ENCODE results near the gene LTBP3. TPM values are rescaled to one million over a fixed set of nuclear protein-coding genes. Genes with fewer than 3 reads are reported as not detected.
A peak's percentile ranks its signal among the peaks of the same experiment; 100 is the strongest.

LTBP3 gene
- total and polyA plus RNA-seq, 9 of the 15 experiments (the other 6 are each of a cell fraction or from before 2014, with no cell fraction given), result 0.06 to 20.5 (median 4.8) TPM

DNA sequence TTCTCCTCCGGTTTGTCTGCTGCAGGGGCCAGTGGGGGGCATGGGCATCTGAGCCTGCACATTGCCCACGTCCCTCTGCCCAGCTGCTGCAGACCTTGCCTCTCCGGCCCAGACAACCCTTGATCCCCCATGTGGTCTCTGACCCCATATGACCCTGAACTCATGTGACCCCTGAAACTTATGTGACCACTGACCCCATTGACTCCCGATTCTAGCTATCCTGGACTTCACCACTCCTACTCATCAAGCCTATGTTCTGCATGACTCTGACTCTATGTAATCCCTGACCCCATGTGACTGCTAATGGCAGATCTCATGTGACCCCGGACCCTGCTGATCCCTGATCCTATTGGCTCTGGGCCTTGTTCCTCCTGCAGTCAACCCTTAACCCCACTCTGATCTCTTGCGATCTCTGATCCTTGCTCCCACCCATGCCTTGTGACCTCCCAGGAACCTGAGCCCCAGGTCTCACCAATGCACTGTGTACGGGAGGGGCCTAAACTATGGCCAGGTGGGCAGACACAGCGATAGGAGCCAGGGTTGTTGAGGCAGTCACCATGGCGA, 5.7 kb downstream of the LTBP3 start (continued):
- TF ChIP-seq ZBTB7A (IDR thresholded peaks at IDR 0.05; ENCODE audit: borderline replicate concordance, control insufficient read depth, low read depth, low read length), result 0 out of 2 replicates have a peak, but pooled peaks have one; percentile 4
- no peak for TF ChIP-seq SMARCB1 (IDR thresholded peaks at IDR 0.05; ENCODE audit: insufficient read length, low read depth)
- 0 out of 2 replicates have a peak, but pooled peaks have one; percentile 4 for TF ChIP-seq CEBPG (CRISPR knock-in tag; IDR thresholded peaks at IDR 0.05)
- no peak for TF ChIP-seq CEBPG (tag; conservative IDR thresholded peaks at IDR 0.05 in 1 of 2, IDR thresholded peaks at IDR 0.05 in 1 of 2)
- TF ChIP-seq, protein P1, sequence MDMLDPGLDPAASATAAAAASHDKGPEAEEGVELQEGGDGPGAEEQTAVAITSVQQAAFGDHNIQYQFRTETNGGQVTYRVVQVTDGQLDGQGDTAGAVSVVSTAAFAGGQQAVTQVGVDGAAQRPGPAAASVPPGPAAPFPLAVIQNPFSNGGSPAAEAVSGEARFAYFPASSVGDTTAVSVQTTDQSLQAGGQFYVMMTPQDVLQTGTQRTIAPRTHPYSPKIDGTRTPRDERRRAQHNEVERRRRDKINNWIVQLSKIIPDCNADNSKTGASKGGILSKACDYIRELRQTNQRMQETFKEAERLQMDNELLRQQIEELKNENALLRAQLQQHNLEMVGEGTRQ (CRISPR knock-in tag; IDR thresholded peaks at IDR 0.05), result peak; percentile 15; the same call in 1 of the 2 replicates
- no peak for TF ChIP-seq DNMT1 (IDR thresholded peaks at IDR 0.05)
- TF ChIP-seq, protein P2, sequence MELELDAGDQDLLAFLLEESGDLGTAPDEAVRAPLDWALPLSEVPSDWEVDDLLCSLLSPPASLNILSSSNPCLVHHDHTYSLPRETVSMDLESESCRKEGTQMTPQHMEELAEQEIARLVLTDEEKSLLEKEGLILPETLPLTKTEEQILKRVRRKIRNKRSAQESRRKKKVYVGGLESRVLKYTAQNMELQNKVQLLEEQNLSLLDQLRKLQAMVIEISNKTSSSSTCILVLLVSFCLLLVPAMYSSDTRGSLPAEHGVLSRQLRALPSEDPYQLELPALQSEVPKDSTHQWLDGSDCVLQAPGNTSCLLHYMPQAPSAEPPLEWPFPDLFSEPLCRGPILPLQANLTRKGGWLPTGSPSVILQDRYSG (tag; conservative IDR thresholded peaks at IDR 0.05; ENCODE audit: low read depth), result no peak
- no peak for TF ChIP-seq CREBBP (IDR thresholded peaks at IDR 0.05; ENCODE audit: low read depth, low read length)
- no peak for TF ChIP-seq MAFK (IDR thresholded peaks at IDR 0.05; ENCODE audit: low read length)
- TF ChIP-seq KDM4B (IDR thresholded peaks at IDR 0.05; ENCODE audit: borderline replicate concordance in 2 of 2, low read depth in 1 of 2), result no peak
- peak in 1 of 3 experiments; percentile 12 for TF ChIP-seq YY1 (IDR thresholded peaks at IDR 0.05; ENCODE audit: borderline replicate concordance in 1 of 3, control insufficient read depth in 1 of 3, extremely low read depth in 1 of 3, insufficient read depth in 3 of 3, insufficient read length in 1 of 3, insufficient replicate concordance in 2 of 3, low read depth in 1 of 3, low read length in 2 of 3)
- TF ChIP-seq GTF2A2 (tag; IDR thresholded peaks at IDR 0.05), result no peak
- no peak for TF ChIP-seq FIP1L1 (IDR thresholded peaks at IDR 0.05; ENCODE audit: low read depth, low read length, poor library complexity, severe bottlenecking)
- TF ChIP-seq, protein P3, sequence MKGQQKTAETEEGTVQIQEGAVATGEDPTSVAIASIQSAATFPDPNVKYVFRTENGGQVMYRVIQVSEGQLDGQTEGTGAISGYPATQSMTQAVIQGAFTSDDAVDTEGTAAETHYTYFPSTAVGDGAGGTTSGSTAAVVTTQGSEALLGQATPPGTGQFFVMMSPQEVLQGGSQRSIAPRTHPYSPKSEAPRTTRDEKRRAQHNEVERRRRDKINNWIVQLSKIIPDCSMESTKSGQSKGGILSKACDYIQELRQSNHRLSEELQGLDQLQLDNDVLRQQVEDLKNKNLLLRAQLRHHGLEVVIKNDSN (CRISPR knock-in tag; IDR thresholded peaks at IDR 0.05), result peak; percentile 79
- TF ChIP-seq HNRNPL (IDR thresholded peaks at IDR 0.05; ENCODE audit: low read depth, low read length), result peak; percentile 11; the same call in 1 of the 2 replicates
- TF ChIP-seq, protein P4, sequence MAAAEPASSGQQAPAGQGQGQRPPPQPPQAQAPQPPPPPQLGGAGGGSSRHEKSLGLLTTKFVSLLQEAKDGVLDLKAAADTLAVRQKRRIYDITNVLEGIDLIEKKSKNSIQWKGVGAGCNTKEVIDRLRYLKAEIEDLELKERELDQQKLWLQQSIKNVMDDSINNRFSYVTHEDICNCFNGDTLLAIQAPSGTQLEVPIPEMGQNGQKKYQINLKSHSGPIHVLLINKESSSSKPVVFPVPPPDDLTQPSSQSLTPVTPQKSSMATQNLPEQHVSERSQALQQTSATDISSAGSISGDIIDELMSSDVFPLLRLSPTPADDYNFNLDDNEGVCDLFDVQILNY (CRISPR knock-in tag; IDR thresholded peaks at IDR 0.05), result 0 out of 2 replicates have a peak, but pooled peaks have one; percentile 33
- TF ChIP-seq, protein P5, sequence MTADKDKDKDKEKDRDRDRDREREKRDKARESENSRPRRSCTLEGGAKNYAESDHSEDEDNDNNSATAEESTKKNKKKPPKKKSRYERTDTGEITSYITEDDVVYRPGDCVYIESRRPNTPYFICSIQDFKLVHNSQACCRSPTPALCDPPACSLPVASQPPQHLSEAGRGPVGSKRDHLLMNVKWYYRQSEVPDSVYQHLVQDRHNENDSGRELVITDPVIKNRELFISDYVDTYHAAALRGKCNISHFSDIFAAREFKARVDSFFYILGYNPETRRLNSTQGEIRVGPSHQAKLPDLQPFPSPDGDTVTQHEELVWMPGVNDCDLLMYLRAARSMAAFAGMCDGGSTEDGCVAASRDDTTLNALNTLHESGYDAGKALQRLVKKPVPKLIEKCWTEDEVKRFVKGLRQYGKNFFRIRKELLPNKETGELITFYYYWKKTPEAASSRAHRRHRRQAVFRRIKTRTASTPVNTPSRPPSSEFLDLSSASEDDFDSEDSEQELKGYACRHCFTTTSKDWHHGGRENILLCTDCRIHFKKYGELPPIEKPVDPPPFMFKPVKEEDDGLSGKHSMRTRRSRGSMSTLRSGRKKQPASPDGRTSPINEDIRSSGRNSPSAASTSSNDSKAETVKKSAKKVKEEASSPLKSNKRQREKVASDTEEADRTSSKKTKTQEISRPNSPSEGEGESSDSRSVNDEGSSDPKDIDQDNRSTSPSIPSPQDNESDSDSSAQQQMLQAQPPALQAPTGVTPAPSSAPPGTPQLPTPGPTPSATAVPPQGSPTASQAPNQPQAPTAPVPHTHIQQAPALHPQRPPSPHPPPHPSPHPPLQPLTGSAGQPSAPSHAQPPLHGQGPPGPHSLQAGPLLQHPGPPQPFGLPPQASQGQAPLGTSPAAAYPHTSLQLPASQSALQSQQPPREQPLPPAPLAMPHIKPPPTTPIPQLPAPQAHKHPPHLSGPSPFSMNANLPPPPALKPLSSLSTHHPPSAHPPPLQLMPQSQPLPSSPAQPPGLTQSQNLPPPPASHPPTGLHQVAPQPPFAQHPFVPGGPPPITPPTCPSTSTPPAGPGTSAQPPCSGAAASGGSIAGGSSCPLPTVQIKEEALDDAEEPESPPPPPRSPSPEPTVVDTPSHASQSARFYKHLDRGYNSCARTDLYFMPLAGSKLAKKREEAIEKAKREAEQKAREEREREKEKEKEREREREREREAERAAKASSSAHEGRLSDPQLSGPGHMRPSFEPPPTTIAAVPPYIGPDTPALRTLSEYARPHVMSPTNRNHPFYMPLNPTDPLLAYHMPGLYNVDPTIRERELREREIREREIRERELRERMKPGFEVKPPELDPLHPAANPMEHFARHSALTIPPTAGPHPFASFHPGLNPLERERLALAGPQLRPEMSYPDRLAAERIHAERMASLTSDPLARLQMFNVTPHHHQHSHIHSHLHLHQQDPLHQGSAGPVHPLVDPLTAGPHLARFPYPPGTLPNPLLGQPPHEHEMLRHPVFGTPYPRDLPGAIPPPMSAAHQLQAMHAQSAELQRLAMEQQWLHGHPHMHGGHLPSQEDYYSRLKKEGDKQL (CRISPR knock-in tag; IDR thresholded peaks at IDR 0.05; ENCODE audit: borderline replicate concordance), result no peak
